ENCODE results near the gene STAT1.

STAT1 gene

DNA sequence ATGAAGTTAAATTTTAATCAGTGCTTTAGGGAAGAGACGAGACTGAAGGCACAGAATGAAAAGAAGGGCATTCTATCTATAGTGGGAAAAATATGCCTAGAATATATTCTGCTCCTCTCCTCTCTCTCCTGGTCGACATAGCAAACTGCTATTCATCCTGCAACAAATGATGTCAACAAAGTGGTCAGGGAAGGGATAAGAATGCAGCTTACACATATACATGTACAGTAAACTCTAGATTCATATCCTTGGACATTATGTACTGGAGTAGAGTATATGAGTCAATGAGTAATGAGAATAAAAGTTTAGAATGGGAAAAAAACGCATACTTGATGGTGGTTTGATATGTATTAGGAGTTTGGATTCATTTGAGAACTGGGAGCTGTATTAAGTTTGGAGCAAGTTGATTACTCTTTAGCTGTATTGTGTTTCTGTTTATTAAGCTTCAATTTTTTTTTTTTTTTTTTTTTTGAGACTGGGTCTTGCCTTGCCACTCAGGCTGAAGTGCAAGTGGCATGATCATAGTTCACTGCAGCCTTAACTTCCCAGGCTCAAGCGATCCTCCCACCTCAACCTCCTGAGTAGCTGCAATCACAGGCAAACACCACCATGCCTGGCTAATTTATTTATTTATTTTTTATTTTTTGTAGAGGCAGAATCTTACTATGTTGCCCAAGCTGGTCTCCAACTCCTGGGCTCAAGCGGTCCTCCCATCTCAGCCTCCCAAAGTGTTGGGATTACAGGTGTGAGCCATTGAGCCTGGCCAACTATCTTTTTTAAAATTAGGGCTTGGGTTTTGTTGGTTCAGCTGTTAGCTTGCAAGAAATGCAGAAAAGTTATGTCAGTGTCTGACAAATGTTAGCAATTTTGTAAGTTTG lies 53.8 kb downstream of the STAT1 start:
- DNase-seq (ENCODE audit: low spot score), result no peak
- TF ChIP-seq, protein P1, sequence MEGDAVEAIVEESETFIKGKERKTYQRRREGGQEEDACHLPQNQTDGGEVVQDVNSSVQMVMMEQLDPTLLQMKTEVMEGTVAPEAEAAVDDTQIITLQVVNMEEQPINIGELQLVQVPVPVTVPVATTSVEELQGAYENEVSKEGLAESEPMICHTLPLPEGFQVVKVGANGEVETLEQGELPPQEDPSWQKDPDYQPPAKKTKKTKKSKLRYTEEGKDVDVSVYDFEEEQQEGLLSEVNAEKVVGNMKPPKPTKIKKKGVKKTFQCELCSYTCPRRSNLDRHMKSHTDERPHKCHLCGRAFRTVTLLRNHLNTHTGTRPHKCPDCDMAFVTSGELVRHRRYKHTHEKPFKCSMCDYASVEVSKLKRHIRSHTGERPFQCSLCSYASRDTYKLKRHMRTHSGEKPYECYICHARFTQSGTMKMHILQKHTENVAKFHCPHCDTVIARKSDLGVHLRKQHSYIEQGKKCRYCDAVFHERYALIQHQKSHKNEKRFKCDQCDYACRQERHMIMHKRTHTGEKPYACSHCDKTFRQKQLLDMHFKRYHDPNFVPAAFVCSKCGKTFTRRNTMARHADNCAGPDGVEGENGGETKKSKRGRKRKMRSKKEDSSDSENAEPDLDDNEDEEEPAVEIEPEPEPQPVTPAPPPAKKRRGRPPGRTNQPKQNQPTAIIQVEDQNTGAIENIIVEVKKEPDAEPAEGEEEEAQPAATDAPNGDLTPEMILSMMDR (IDR thresholded peaks at IDR 0.05; ENCODE audit: extremely low read depth, insufficient read depth, missing control alignments), result no peak
- in situ Hi-C loops (cut with MboI; ENCODE audit: low pct_unique_long_range_greater_than_20kb, low sequenced_read_pairs, unreplicated experiment), result no loop called here

- in situ Hi-C loops (cut with MboI; ENCODE audit: low pct_unique_long_range_greater_than_20kb, low sequenced_read_pairs, unreplicated experiment), result no loop called here
- no peak for DNase-seq (ENCODE audit: low spot score)
- TF ChIP-seq, protein P1 (IDR thresholded peaks at IDR 0.05; ENCODE audit: extremely low read depth, insufficient read depth, missing control alignments), result no peak
Measured at GRCh38 chr2:190953257-190953656, 60.7 kb downstream of the STAT1 start.

- TF ChIP-seq, protein P1 (IDR thresholded peaks at IDR 0.05; ENCODE audit: extremely low read depth, insufficient read depth, missing control alignments), result no peak
- in situ Hi-C loops (cut with MboI; ENCODE audit: low pct_unique_long_range_greater_than_20kb, low sequenced_read_pairs, unreplicated experiment), result no loop called here
- no peak for DNase-seq (ENCODE audit: low spot score)
Measured at GRCh38 chr2:190950566-190950991, 63.4 kb downstream of the STAT1 start.

- DNase-seq (ENCODE audit: low spot score), result no peak
- TF ChIP-seq, protein P1 (IDR thresholded peaks at IDR 0.05; ENCODE audit: extremely low read depth, insufficient read depth, missing control alignments), result no peak
Measured at GRCh38 chr2:190948671-190949070, 65.3 kb downstream of the STAT1 start.

GRCh38 chr2:190947711-190948251 lies 66.2 kb downstream of the STAT1 start:
- TF ChIP-seq, protein P1 (IDR thresholded peaks at IDR 0.05; ENCODE audit: extremely low read depth, insufficient read depth, missing control alignments), result peak; percentile 39
- in situ Hi-C loops (cut with MboI; ENCODE audit: low pct_unique_long_range_greater_than_20kb, low sequenced_read_pairs, unreplicated experiment), result no loop called here

More at GRCh38 chr2:190948671-190949070, 65.3 kb downstream of the STAT1 start:
- in situ Hi-C loops (cut with MboI; ENCODE audit: low pct_unique_long_range_greater_than_20kb, low sequenced_read_pairs, unreplicated experiment), result no loop called here

GRCh38 chr2:190947141-190947540 lies 66.8 kb downstream of the STAT1 start:
- in situ Hi-C loops (cut with MboI; ENCODE audit: low pct_unique_long_range_greater_than_20kb, low sequenced_read_pairs, unreplicated experiment), result no loop called here
- no peak for DNase-seq (ENCODE audit: low spot score)
- TF ChIP-seq, protein P1 (IDR thresholded peaks at IDR 0.05; ENCODE audit: extremely low read depth, insufficient read depth, missing control alignments), result no peak

More at GRCh38 chr2:190947711-190948251, 66.2 kb downstream of the STAT1 start:
- peak; percentile 12 for DNase-seq (ENCODE audit: low spot score)
